Measurements from ENCODE around the gene MYO15A.

Gene MYO15A

DNA sequence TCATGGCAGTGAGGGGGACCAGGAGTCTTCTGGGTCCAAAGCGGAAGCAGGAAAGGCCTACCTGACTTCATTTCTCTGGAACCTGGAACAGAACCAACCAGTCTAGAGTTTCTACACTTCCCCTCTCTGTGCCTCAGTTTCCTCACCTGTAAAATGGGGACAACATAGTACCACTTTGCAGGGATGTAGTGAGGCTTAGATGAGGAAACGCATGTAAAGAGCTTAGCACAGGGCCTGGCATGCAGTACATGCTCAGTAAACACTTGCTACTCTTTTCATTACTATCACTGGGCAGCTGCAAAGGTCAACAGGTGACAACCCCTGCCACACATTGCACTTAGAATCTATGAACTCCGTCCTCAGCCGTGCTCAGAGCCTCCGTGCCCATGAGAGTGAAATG, 24.2 kb downstream of the MYO15A start:
- DNase-seq: no peak

- no peak for DNase-seq
These were observed 27.8 kb downstream of the MYO15A start for GRCh38 chr17:18136357-18136756.

DNA sequence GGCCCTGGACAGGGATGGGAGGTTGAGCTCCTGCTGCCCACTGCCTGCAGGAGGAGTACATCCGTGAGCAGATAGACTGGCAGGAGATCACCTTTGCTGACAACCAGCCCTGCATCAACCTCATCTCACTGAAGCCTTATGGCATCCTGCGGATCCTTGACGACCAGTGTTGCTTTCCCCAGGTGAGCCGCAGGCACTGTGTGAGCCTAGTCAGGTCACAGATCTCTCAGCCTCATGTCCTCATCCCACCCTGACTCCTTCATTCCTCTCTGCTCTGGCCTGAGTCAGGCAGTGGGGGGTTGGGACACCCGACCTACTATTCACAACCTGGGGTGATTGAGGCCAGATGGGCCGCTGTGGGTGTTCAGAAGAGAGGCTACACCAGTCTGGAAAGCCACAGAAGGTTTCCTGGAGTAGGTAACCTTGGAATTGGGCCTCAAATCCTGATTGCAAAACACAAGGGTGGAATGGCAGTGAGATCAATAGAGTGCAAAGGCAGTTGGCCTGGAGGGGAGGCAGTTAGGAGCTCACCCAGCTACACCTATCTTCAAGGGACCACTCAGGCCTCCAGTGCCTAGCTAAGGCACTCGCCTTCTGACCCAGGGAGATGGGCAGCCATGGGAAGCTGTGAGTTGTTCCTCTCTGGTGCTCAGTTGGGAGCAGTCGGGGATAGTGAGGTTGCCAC, 29.7 kb downstream of the MYO15A start:
- DNase-seq: no peak

DNA sequence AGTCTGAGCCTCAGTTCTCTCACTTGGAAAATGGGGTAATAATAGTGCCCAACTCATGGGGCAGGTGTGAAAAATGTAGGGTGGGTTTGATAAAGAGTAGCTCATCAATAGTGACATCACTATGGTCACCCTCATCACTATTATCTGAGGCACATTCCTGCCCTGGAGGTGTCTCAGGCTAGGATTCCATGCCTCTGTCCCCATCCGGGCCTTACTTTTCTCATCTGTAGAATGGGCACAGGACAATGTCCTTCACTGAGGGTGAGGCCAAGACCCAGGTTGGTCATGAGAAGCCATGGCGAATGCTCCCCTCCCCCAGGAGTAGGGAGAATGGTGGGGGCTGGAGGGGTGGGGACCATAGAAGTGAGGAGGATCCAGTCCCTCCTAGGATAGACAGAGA, 30.5 kb downstream of the MYO15A start:
- no peak for DNase-seq

- no peak for DNase-seq
These were observed 30.9 kb downstream of the MYO15A start for GRCh38 chr17:18139498-18139897.

DNA sequence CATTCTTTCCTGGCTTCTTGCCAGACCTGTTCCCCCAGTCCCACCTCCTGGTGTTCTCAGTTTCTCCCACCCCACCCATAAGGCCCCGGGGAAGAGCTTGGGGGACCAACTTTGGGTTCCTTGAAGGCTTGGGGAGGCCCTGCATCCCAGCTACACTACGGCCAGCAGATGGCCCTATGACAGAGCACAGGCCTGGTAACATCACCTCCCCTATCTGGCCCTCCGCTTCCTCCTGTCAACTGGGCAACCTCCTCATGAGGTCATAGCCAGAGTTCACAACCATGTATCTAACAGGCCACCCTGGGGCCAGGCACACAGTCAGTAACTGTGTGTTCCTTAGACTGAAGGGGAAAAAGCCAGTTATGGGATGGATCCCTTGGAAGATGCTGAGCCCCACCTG, 31.4 kb downstream of the MYO15A start:
- DNase-seq: peak in 1 of 2 experiments; percentile 0

GRCh38 chr17:18140648-18141047, 32.1 kb downstream of the MYO15A start:
- DNase-seq: no peak

DNA sequence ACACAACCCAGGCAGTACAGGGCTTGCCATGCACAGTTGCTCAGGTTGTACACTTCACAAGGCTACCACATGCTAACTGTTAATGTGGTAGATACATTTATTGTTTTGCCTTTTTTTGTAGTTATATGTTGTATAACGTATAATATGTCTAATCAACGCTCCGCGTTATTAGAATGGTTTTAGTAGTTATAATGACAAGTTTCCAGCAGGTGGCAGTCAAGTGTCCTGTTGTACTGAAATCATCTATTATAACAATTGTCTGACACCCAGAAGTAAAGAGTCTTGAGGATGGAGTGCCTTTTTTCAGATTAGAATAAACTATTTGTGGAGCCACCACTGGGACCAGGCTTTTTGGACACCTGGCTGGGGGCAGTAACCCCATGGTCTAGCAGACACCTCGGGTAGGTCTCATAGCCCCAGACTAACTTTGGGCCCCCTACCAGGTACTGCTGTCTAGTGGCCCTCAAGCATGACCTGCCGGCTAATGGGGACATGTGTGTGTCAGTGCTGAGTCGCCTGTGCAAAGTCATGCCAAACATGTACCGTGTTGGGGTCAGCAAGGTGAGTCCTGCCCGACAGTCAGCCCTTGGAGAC, 32.8 kb downstream of the MYO15A start:
- DNase-seq: peak; percentile 32

DNA sequence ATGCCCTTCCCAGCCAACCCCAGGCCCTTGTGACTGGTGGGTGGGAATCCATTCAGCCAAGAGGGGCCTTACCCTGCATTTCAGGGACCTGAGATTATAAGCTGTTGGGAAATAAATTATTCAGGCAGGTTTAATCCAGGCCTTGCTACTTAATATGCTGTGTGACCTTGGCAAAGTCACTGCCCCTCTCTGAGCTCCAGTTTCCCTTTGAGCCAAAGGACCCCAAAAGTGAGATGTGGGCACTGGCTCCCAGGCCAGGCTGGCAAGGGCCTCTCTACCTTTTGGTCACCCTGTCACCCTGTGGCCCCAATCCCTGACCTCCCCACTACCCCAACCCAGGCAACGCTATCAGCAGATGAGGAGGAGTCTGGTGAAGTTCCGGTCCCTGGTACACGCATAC, 33.9 kb downstream of the MYO15A start:
- no peak for DNase-seq

DNA sequence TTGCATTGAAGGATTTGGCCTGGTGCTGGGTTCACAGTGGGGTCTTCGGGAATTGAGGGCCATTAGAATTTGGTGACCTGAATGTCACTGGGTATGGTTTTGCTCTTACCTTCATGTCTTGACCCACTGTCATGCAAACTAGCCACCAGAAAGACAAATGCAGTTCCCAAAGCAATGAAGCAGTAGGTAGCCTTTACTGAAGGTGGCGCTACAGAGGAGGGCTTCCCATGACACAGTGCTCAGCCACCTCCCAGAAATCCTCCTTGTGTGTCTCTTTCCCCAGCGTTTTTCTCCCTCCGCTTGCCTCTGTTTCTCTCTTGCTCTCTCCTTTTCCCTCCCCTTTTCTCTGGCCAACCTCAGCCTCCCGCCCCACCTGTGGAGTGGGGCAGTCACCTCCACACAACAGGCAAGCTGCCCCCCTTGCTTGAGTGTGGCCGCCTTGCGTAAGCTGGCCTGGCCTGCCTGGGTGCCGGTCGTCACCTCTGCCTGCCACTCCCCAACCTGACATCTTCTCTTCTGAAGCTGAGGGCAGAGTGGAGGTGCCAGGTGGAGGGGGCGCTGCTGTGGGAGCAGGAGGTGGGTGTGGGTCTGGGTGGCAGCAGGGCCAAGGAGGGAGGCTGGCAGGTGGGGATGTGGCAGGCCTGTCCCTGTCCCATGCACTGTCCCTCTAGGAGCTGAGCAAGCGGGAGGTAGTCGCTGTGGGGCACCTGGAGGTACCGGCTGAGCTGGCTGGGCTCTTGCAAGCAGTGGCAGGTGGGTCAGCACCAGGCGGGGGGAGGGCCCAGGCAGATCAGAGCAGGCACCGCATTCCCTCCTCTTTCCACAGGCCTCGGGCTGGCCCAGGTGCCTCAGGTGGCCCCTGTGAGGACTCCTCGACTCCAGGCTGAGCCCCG, 34.7 kb downstream of the MYO15A start:
- no peak for DNase-seq

- DNase-seq: no peak
These were observed 35.7 kb downstream of the MYO15A start for GRCh38 chr17:18144261-18144660.

DNA sequence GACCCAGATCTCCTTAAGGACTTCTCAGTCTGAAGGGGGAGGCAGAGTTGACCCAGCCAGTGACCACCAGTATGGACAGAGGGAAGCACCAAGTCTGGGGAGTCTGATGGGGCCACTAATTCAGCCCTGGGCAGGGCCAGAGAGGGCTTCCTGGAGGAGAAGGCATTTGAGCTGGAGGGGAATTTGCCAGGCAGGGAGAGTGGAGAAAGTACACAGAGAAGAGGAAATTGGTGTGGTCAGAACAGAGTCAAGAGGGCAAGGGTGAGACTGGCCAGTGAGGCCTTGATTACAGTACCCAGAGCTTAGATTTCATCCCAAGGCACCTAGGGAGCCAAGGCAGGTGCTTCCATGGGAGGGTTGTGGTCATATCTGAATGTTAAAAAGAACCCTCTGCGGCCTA, 36.3 kb downstream of the MYO15A start:
- no peak for DNase-seq

DNA sequence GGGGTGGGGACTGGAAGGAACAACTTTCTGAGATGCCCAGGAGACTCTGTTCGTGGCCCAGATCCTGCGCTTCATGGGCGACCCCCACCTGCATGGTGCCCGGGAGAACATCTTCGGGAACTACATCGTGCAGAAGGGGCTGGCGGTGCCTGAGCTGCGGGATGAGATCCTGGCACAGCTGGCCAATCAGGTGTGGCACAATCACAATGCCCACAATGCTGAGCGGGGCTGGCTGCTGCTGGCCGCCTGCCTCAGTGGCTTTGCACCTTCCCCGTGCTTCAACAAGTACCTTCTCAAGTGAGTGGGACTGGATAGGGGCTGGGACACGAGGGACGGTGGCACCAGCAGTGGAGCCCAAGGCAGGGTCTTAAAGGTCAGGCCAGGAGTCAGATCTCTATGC, 37.3 kb downstream of the MYO15A start:
- DNase-seq: no peak

- DNase-seq: no peak
These were observed 37.7 kb downstream of the MYO15A start for GRCh38 chr17:18146259-18146658.

- no peak for DNase-seq
These were observed 38.4 kb downstream of the MYO15A start for GRCh38 chr17:18146980-18147379.

DNA sequence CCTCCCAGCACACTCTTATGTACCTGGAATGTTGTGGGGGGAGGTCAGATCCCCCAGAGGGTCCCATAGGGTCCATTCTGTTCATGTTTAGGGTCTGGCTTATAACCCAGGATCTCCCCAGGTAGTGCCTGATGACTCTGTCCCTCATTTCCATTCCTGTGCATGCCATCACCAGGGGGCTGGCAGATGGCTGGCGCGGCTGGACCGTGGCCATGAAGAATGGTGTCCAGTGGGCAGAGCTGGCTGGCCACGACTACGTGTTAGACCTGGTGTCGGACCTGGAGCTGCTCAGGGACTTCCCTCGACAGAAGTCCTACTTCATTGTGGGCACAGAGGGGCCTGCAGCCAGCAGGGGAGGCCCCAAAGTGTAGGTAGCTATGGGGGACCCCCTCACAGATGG, 40.0 kb downstream of the MYO15A start:
- DNase-seq: no peak

- no peak for DNase-seq
These were observed 42.7 kb downstream of the MYO15A start for GRCh38 chr17:18151290-18151689.

DNA sequence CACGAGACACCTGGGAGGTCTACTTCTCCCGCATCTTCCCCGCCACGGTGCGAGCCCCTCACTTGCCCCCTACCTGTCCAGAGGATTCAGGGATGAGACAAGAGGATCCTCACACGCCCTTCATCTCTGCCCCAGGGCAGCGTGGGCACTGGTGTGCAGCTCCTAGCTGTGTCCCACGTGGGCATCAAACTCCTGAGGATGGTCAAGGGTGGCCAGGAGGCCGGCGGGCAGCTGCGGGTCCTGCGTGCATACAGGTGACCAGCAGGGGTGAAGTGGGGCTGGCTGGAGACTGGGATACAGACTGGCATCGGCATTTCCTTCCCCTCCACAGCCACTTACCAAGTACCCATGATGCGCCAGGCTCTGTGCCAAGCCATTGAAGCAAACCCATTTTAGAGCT, 46.6 kb downstream of the MYO15A start:
- no peak for DNase-seq

DNA sequence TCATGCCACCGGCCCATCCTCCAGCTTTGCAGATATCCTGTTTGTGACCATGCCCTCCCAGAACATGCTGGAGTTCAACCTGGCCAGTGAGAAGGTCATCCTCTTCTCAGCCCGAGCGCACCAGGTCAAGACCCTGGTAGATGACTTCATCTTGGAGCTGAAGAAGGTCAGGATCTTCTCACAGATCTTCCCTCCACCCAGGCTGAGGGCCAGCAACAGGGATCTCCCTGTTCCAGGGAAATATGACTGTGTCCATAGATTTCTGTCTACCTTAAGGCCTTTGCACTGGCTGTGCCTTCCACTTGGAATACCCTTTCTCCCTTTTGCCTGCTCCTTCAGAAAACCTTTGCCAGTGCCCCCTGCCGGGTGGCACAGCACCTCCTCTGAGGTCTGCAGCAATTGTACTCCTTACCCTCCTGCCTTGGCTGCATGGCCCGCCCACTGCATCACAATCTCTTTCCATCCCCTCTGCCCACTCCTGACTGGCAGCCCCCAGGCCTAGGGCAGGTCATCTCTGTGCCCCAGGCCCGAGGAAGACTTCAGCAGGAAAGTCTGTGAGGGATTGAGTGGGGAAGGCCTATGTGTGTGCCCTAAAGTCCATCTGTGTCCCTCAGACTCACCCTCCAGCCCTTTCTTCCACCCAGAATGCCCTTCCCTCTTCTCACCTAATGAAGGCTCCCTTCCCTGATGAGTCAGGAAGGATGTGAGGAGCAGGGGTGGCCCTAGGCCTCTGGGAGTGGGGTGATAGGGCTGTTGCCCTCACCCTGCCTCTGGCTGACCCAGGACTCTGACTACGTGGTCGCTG, 47.8 kb downstream of the MYO15A start:
- no peak for DNase-seq

- no peak for DNase-seq
These were observed 48.4 kb downstream of the MYO15A start for GRCh38 chr17:18156976-18157280.

DNA sequence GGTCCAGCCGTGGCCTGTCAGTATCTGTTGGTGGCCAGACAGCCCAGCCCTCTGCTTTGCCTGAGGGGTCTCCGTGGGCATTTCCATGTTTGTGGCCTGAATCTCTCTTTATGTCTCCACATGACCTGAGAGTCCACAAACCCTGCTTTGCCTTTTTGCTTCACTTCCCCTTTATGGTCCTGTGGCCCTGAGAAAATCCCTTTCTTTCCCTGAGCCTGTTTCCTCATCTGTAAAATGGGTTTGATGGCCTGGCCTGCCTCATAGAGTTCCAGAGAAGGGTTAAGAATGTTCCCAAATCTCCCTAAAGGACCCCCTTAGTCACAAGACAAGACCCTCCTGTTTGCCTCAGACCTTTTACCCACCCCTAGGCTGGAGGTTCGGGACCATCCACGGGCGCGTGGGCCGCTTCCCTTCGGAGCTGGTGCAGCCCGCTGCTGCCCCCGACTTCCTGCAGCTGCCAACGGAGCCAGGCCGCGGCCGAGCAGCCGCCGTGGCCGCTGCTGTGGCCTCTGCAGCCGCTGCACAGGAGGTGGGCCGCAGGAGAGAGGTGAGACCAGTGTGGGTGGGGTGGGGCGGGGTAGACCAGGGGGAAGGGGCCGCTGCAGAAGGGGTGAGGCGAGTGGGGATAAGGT, 48.9 kb downstream of the MYO15A start:
- no peak for DNase-seq

DNA sequence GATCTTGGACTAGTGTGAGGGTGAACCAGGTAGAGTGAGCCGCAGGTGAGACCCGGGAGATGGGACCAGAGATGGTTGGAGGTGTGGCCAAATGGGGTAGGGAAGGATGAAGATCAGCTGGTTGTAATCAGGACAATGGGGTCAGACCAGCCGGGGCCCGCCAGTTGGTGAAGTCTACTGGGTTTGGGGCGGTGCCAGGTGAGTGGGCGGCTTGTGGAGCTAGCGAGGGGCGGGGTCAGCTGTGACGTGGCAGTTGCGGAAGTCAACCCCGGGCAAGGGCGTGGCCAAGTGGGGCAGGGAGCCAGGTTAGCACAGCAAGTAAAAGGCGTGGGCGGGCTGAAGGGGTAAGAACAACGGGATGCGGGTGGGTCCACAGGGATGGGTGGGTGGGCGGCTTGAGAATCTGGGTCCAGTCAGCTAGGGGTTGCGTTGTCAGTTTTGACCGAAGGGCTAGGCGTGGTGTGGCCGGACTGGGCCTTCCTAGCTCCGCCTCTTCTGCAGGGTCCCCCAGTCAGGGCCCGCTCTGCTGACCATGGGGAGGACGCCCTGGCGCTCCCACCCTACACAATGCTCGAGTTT, 49.6 kb downstream of the MYO15A start:
- DNase-seq: no peak

Data from AML-193 (cell line).